Transverse colon (tissue), 4 donors: ENCODE results near the gene HMG20A. TPM values are rescaled to one million over a fixed set of nuclear protein-coding genes. Genes with fewer than 3 reads are reported as not detected.

Experiments used
- DNase-seq: peaks from one replicate; pipeline ENCODE4 v3.0.0-alpha.2; 2019
- H3K27ac ChIP-seq, 4 donors: fragments of 200-600 bp; sonication (generic); 2 replicates each; pipeline ENCODE4 v1.5.1; 2016 to 2018; ENCODE audit warnings: inconsistent platforms in 4 of 4
- H3K27me3 ChIP-seq: fragments of 200-600 bp; sonication (generic); 2 replicates; pipeline ENCODE4 v1.5.1; 2017; ENCODE audit warnings: inconsistent platforms
- H3K36me3 ChIP-seq, 4 donors: fragments of 200-600 bp; sonication (generic); 2 replicates each; pipeline ENCODE4 v1.5.1; 2017 to 2019; ENCODE audit warnings: inconsistent platforms in 4 of 4
- H3K4me1 ChIP-seq, 4 donors: fragments of 200-600 bp; sonication (generic); 2 replicates each; pipeline ENCODE4 v1.5.1; 2017 to 2020; ENCODE audit warnings: inconsistent platforms in 4 of 4
- H3K4me3 ChIP-seq, 4 donors: fragments of 200-600 bp; sonication (generic); 1 replicate in 1 of 4; 2 replicates in 3 of 4; pipeline versions ENCODE4 v1.5.1 to v1.6.1; 2017 to 2019; ENCODE audit warnings: inconsistent platforms in 4 of 4
- H3K9me3 ChIP-seq, 2 donors: fragments of 200-600 bp; sonication (generic); 2 replicates each; pipeline ENCODE4 v1.5.1; 2017 to 2019; ENCODE audit warnings: inconsistent platforms in 2 of 2
- EP300 ChIP-seq: sonication (generic); formaldehyde crosslinking; IDR thresholded peaks from one replicate; pipeline ENCODE4 v1.6.1; 2017; ENCODE audit warnings: antibody characterized with exemption, low read depth
- POLR2A ChIP-seq: fragments of 450-650 bp; IDR thresholded peaks from one replicate; pipeline ENCODE4 v1.6.1; 2016; ENCODE audit warnings: antibody characterized with exemption, mild to moderate bottlenecking, moderate library complexity
- POLR2AphosphoS5 ChIP-seq, 3 donors: sonication (generic); formaldehyde crosslinking; IDR thresholded peaks; one replicate each; pipeline ENCODE4 v1.6.1; 2016; ENCODE audit warnings: antibody characterized with exemption in 3 of 3
- WGBS, 2 donors: methylation state at CpG; one replicate each; pipeline ENCODE4 v1.1.5; 2018; ENCODE audit warnings: low coverage in 1 of 2; 5-methylcytosine and 5-hydroxymethylcytosine counted together
- in situ Hi-C, 4 donors: fragments of 200-750 bp; cut with MboI; loops; one replicate each; pipeline versions ENCODE4 v1.15.0 to v1.15.1; 2017; ENCODE audit warnings: low sequenced_read_pairs in 3 of 4, low pct_ligation_motif_present in 1 of 4, low pct_unique_long_range_greater_than_20kb in 1 of 4
- intact Hi-C: fragments of 100-400 bp; cut with DNase I; formaldehyde crosslinking; loops from one replicate; pipeline ENCODE4 v1.15.1; 2023; ENCODE audit warnings: low total_unique reads
- total RNA-seq, 4 donors: library from RNA; depleted of rRNA; stranded (reverse); fragments of >200 nt; gene quantifications; one replicate each; pipeline ENCODE4 v1.1.0, GENCODE V29; 2016
- TF ChIP-seq, protein P1 (sequence below), 5 experiments: fragments of 200-600 bp in 3 of 5; fragments of 450-650 bp in 2 of 5; sonication (generic) in 3 of 5; IDR thresholded peaks; 1 replicate in 2 of 5; 2 replicates in 3 of 5; pipeline ENCODE4 v1.5.1; 2016 to 2017; ENCODE audit warnings: antibody characterized with exemption in 5 of 5, inconsistent platforms in 3 of 5, mild to moderate bottlenecking in 2 of 5, moderate library complexity in 1 of 5

Gene HMG20A
- total RNA-seq, 4 donors from 2014 or later = 27.5 to 51.1 (median 37.0) TPM

DNA sequence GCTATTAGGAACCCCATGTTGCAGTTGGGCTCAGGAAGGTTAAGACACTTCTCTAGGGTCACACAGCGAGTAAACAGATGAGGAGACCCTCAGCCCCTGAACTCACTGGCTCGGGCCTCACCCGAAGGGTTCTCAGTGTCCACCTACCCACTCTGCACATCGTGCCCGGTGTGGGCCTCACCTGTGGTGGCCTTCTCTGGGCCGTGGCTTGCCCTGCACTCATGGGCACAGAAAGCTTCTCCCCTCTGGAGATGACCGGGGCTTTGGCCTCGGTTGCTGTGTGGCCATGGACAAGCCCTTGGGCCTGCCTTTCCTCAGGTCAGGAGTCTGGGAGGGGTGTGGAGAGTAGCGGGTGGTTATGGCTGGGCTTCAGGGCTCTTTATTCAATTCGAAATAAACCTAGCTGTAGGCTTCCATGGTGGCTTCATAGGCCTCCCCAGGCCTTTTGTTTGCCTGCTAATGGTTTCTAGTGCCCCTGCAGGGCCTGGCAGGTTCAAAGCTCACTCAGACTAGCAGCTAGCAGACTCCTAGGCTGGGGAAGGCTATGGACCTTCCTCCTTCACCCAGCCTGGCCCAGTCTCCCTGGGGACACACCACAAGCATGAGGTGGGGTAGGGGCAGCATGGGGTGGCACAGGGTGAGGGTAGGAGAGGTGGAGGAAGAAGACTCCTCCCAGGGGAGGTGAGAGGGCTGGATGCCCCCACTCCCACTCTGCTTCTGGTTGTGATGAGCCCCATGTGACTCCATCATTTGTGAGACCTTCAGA is 108.9 kb downstream of the HMG20A start:
- intact Hi-C loops (no loop called here), in situ Hi-C loops (no loop called here)
- Histone ChIP-seq H3K27ac (no peak overlapping the region), H3K36me3 (no peaks in the 10 kb centered on the region), H3K27me3 (no peaks in the 10 kb centered on the region), H3K4me1 (peaks cover 0 to 12% (median 0%) of the 10 kb centered on the region in 4 donors), H3K9me3 (no peaks in the 10 kb centered on the region), H3K4me3 (no peak overlapping the region)
- no peak for DNase-seq
- WGBS, 2 donors = 86% methylated on average over 10 of the region's 10 CpGs; no CpG with 5 or more reads in 1 of the 2 donors
- no peak for TF ChIP-seq POLR2A
- TF ChIP-seq, protein P1, sequence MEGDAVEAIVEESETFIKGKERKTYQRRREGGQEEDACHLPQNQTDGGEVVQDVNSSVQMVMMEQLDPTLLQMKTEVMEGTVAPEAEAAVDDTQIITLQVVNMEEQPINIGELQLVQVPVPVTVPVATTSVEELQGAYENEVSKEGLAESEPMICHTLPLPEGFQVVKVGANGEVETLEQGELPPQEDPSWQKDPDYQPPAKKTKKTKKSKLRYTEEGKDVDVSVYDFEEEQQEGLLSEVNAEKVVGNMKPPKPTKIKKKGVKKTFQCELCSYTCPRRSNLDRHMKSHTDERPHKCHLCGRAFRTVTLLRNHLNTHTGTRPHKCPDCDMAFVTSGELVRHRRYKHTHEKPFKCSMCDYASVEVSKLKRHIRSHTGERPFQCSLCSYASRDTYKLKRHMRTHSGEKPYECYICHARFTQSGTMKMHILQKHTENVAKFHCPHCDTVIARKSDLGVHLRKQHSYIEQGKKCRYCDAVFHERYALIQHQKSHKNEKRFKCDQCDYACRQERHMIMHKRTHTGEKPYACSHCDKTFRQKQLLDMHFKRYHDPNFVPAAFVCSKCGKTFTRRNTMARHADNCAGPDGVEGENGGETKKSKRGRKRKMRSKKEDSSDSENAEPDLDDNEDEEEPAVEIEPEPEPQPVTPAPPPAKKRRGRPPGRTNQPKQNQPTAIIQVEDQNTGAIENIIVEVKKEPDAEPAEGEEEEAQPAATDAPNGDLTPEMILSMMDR (IDR thresholded peaks at IDR 0.05) = no peak
- TF ChIP-seq POLR2AphosphoS5 (IDR thresholded peaks at IDR 0.05) = no peak
- no peak for TF ChIP-seq EP300

DNA sequence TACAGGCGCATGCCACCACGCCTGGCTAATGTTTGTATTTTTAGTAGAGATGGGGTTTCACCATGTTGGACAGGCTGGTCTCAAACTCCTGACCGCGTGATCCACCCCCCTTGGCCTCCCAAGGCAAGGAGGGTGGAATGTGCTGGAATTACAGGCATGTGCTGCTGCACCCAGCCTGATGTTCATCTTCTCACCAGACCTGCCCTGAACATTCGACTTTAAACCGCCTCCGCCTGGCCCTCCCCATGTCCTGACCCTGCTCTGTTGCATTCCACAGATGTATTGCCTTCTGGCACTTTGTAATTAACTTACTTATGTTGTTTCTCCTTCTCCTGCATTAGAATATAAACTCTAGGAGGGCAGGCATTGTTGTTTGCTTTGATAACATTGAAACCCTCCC is 109.9 kb downstream of the HMG20A start:
- no peak for TF ChIP-seq EP300
- no peak for TF ChIP-seq POLR2A
- TF ChIP-seq, protein P1 (IDR thresholded peaks at IDR 0.05) = no peak
- TF ChIP-seq POLR2AphosphoS5 (IDR thresholded peaks at IDR 0.05) = no peak
- Histone ChIP-seq H3K27me3 (no peaks in the 10 kb centered on the region), H3K27ac (no peak overlapping the region), H3K4me3 (no peak overlapping the region), H3K9me3 (no peaks in the 10 kb centered on the region), H3K36me3 (no peaks in the 10 kb centered on the region), H3K4me1 (peaks cover 0 to 12% (median 0%) of the 10 kb centered on the region in 4 donors)
- no peak for DNase-seq
- intact Hi-C loops (no loop called here), in situ Hi-C loops (no loop called here)
- WGBS, 2 donors = 82 to 86% methylated on average over 5 to 7 of the region's 7 CpGs

DNA sequence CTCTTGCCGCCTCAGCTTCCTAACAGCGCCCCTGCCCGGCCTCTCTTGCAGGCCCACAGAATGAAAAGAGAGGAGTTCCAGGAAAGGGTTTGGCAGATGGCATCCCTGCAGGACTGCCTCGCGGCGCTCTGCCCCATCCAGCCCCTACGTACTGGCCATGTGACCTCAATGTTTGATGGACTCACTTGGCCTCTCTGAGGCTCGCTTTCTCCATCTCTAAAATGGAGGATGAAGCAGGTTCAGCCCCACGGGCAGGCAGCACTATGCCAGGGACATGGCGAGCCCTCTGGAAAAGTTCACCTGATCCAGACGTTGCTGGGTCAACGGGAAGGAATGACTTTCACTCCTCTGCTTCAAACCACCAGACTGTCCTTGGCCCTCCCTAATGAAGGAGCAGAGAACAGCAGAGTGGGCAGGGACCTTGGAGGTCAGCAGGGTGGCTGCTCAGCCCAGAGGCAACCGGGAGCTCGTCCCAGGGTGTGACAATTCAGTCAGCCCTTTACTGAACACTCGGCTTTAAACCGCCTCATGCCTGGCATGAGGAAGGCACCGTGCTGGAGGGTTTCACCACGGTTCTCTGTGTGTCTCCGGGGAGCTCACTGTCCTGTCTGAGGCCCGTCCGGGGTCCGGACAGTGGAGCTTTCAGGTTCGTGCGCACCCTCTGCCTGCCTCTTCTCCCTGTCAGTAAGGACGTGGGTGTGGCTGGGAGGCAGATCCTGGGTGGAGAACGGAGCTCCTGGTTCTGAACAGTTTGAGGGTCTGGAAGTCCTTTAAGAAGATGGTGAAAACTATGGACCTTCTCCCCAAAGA is 110.7 kb downstream of the HMG20A start:
- H3K27me3 ChIP-seq = no peaks in the 10 kb centered on the region
- intact Hi-C loops (no loop called here), in situ Hi-C loops (no loop called here)
- peaks cover 0 to 12% (median 0%) of the 10 kb centered on the region in 4 donors for H3K4me1 ChIP-seq
- H3K36me3 ChIP-seq = no peaks in the 10 kb centered on the region
- no peak overlapping the region for H3K4me3 ChIP-seq
- H3K27ac ChIP-seq = no peak overlapping the region
- DNase-seq = no peak
- WGBS, 2 donors = 80 to 92% methylated on average over 1 to 26 of the region's 26 CpGs
- TF ChIP-seq POLR2A (no peak), EP300 (no peak), POLR2AphosphoS5 (IDR thresholded peaks at IDR 0.05) (no peak)
- TF ChIP-seq, protein P1 (IDR thresholded peaks at IDR 0.05) = no peak
- no peaks in the 10 kb centered on the region for H3K9me3 ChIP-seq

DNA sequence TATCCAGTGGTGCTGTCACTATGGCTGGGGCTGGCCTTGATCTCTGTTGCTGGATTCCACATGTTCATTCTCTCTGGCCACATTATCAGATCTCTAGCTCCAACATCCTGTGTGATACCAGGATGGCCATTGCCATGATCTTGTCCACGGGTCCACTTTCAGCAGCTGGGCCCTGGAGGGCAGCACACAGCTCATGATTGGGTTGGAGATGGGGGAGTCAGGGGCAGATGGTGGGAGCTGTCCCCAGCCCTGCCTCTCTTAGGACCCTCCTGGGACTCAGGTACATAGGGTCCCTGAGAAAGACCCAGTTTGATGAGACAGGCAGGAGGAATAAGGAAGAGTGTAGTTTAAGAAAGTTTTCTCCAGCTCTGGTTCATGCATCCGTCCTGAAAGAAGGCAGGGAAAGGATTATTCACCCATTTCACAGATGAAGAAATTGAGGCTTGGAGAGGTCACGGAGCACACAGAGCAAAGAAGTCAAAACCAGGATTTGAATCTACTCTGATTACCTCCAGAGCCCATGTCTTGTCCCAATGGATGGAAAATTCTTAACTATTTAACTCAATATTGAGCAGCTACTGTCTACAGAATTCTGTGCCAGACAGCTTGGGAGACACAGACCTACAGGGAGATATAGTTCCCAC is 111.5 kb downstream of the HMG20A start:
- TF ChIP-seq POLR2A (no peak), POLR2AphosphoS5 (IDR thresholded peaks at IDR 0.05) (no peak), EP300 (no peak)
- TF ChIP-seq, protein P1 (IDR thresholded peaks at IDR 0.05) = no peak
- H3K4me3 ChIP-seq = no peak overlapping the region
- 81 to 90% methylated on average over 2 to 3 of the region's 3 CpGs for WGBS, 2 donors
- H3K27ac ChIP-seq = no peak overlapping the region
- H3K36me3 ChIP-seq = no peaks in the 10 kb centered on the region
- intact Hi-C loops = no loop called here
- H3K27me3 ChIP-seq = no peaks in the 10 kb centered on the region
- H3K9me3 ChIP-seq = no peaks in the 10 kb centered on the region
- DNase-seq = no peak
- in situ Hi-C loops = no loop called here
- peaks cover 0 to 7% (median 0%) of the 10 kb centered on the region in 4 donors for H3K4me1 ChIP-seq
